NCI-H2227 (cell line): Measurements from ENCODE around the gene REPS1.

ENCODE experiments used
- DNase-seq: peaks from one replicate; lab custom pipeline; 2025; ENCODE audit not compliant: unreplicated experiment; lab: John Stamatoyannopoulos, UW

REPS1 gene

DNA sequence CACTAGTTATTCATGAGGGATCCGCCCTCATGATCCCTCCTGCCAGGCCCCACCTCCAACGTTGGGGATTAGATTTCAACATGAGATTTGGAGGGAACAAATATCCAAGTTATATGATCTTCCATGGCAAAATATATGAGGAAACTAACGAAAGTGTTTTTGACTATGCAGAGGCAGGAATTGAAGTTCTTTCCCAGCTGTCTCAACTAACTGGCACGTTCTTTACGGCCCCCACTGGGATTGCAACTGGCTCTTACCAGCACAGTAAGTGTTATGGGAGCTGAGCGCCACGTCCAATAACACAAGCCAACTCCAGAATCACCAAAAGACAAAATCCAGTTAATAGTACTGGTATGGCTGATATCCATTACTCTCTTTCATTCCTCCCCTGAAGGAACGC lies 125.6 kb downstream of the REPS1 start:
- no peak for DNase-seq

- no peak for DNase-seq
Observed at GRCh38 chr6:138857775-138858174, 130.3 kb downstream of the REPS1 start.

GRCh38 chr6:138856654-138857053 lies 131.4 kb downstream of the REPS1 start:
- DNase-seq, result no peak
